GM19025 (cell line): ENCODE results near the gene EYA2.
"Not testable (repeated sequence)": the region's sequence is repeated elsewhere in the genome, so short reads cannot be mapped to it uniquely, and the experiment has no call there.

Source experiments
- ATAC-seq: cut with Tn5 transposase; IDR thresholded peaks from one replicate; pipeline ENCODE4 v1.9.1; 2021; ENCODE audit warnings: mild to moderate bottlenecking, low read depth, moderate library complexity; ENCODE audit not compliant: unreplicated experiment

The EYA2 gene

DNA sequence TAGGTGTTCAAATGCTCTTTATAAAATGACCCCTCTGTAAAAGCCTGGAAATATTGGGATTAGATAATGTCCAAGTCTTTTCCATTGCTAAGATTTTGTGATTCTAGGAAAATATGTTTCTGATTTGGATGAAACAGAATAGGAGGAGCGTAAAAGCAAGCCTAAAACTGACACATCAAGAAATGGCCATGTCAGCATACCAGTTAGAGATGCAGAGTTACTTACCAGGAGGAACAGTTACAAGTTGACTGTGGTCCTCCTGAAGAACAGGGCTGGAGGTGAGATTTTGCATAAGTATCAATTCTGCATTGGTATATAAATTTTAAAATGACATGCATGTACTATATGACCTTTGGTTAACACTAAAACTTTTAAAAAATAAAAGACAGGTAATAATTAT is 35.3 kb downstream of the EYA2 start:
- no peak for ATAC-seq

DNA sequence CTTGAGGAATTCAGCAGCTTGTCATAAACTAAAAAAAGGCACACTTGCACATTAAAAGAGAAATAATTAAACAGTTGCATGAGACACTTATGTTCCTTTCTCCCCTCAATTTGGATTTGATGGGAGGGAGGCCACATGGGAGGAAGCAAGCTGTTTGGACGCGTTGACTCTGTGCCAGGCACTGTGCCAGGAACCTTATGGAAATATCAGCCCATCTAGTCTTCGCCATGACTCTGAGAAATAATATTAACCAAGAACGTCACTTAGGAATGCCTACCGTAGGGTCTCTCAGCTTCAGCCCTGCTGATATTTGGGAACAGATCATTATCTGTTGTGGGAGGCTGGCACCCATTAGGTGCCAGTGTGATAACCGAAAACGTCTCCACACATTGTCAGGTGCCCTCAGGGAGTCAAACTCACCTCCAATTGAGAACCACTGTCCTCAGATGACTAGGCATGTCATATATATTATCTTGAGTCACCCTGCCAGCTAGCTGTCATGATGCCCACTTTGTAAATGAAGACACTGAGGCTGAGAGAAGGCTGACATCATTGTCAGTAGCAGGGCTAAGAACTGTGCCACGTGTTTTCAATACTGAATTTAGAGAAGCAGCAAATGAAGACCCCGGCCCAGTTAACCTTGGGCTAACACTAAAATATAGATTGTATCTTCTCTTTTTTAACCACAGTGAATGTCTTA is 36.1 kb downstream of the EYA2 start:
- ATAC-seq, result no peak

DNA sequence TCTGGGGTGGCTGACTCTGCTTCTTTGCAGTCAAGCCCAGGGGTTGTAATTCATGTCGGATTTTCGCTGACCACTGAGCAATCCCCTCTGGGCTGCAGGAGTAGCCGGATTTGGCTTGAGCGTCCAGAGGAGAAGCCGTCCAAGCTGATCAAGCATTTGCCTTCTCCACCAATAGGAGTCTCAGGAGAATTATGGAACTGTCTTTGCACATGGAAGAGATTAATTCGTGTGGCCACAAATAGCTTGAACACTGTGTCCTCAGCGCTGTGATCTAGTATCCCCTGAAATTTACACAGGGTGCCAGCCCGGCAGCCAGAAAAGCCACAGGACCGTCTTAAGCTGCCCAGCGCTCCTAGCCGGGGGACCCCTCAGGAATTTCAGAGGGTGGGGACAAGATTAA is 37.1 kb downstream of the EYA2 start:
- no peak for ATAC-seq

DNA sequence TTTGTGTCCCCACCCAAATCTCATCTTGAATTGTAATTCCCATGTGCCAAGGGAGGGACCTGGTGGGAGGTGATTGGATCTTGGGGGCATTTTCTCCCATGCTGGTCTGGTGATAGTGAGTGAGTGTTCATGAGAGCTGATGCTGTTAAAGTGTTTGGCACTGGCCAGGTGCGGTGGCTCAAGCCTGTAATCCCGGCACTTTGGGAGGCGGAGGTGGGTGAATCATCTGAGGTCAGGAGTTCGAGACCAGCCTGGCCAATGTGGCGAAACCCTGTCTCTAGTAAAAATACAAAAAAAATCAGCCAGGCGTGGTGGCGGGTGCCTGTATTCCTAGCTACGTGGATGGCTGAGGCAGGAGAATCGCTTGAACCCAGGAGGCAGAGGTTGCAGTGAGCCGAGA is 37.8 kb downstream of the EYA2 start:
- ATAC-seq, result not testable (repeated sequence)

DNA sequence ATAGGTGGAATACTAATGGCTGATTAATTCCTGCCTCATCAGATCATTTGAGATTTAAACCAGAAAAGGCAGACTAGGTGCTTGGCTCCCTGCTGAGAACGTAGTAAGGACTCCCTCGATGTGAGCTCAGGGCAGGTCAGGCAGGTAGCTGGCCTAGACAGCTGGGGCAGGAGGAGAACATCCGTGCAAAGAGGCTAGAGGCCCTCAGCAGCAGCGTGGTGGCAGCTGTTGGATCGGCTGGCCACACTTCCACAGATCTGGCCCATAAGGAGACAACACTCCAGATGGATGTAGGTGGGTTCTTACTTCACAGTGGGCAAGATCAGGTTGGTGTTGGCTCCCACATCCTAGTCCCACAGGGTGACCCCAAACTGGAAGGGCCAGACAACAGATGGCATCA is 38.5 kb downstream of the EYA2 start:
- ATAC-seq, result no peak

DNA sequence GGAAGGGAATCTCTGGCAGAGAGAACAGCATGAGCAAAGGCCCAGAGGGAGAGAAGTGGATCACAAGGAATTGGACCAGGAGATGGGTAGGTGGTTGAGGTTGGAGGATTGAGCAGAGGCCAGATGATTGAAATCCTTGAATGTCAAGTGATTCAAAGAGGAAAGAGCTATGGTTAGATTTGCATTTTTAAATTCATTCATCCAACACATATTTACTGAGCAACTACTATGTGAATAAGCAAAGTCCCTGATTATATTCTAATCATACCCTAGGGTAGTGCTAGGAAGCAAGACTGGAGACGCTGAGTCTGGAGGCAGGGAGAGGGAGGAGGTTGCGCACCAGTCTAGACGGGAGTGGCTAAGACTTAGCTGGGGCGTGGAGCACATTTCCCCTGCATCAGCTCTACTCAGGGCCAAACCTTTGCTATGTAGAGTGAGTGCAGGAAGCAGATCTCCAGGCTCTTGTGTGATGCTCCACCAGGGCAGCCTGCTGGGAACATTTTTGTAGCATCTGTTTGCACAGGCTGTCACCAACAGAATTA is 40.2 kb downstream of the EYA2 start:
- ATAC-seq, result no peak

DNA sequence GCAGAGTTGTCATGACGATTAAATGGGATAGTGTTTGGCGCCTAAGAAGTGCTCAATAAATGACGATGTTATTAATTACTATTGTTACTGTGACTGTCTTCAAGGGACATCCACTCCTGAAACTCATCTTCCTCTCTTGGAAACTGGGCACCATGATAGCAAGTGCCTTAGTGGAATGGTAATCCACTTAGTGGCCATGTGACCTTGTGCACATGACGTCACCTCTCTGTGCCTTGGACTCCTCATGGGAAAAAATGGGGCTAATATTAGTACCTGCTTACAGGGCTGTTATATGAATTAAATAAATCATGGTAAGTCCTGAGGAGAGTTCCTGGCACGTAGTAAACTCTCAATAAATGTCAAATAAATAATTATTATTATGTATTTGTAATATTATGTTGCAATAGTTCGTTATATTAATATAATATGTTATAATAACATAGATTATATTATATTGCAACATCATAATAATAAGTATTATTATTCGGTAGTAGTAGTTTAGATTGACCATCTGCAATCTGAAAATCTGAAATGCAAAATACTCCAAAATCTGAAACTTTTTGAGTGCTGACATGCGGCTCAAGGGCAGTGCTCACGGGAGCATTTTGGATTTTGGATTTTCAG is 40.9 kb downstream of the EYA2 start:
- no peak for ATAC-seq

DNA sequence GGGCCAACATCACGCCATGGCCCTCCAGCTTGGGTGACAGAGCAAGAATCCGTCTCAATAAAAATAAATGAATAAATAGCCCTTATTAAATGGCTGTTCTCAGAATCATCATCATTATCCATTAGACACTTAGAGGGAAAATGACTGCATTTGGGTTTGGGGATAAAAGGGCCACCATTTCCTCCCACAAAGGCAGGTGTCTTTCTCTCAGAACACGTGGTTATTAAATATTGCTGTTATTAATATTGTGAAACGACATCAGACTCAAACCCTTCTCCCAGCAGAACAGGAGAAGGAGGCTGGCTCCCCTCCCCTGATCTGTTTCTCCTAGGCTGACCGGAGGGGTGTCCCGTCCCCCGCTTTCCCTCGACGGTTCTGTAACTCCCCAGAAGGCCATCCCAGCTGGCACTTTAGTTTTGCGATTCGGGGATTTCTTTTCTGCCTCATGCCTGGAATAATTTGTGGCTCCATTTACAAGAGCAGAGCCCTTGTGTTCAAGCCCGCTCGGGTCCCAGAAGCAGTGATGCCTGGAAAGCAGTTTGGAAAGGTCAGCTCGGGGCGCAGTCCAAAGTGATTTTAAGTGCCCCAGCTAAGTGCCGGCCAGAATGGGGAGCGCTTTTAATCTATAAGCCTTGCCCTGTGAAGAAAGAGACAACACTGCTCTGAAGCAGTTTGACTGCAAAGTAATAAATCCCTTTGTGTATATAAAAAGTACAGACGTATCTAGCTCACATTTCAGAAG is 41.9 kb downstream of the EYA2 start:
- ATAC-seq, result no peak

DNA sequence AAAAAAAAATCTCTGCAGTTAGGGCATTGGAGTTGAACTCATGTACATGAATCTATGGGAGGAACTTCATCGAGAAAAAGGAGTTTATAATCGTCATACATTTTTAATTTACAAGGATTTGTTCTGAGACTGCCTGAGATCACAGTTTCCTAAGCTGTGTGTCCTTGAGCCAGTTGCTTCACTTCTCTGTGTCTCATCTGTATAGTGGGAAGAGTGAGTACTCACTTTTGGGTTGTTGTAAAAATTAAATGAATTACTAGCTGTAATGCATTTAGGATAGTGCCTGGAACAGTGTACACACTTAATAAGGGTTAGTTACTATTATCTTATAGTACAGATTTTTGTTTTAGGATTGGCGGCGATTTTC is 42.5 kb downstream of the EYA2 start:
- ATAC-seq, result no peak

DNA sequence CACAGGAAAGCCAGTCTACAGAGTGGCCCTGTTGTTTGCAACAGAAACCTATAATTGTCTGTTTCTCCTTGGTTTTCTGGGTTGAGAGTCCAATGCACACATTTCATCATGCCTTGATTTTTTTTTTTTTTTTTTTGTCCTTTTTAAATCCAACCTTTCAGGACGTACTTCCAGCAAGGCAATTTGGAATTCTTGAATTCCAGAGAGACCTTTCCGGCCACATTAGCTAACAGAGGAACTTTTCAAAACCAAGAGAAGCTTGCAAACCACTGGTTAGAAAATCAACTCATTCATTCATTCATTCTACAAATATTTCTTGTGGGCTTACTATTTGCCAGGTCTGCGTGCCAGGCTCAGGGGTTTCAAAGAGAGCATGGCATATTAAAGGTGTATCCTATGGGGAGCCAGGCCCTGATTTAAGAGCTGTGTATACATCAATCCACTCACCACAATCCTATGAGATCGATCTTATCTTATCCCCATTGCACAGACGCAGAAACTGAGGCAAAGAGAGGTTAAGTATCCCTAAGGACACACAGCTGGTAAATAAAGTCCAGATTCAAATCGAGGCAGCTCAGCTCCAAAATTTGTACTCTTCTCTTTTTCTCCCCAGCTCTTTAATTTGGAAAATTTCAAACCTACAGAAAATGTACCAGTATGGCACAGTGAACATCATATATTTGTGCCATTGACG is 43.0 kb downstream of the EYA2 start:
- no peak for ATAC-seq

DNA sequence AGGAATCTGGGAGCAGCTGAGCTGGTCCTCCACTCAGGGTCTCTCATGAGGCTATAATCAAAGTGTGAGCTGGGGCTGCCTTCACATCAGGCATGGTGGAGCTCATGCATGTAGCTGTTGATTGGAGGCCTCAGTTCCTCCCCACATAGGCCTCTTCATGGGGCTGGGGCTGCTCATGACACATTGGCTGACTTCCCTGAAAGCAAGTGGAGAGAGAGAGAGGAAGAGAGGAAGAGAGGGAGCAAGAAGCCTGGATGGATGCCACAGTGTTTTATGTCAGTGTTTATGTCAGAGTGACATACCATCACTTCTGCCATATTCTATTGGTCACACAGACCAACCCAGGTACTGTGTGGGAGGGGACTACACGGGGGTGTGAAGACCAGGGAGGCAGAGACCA is 43.8 kb downstream of the EYA2 start:
- ATAC-seq, result no peak

DNA sequence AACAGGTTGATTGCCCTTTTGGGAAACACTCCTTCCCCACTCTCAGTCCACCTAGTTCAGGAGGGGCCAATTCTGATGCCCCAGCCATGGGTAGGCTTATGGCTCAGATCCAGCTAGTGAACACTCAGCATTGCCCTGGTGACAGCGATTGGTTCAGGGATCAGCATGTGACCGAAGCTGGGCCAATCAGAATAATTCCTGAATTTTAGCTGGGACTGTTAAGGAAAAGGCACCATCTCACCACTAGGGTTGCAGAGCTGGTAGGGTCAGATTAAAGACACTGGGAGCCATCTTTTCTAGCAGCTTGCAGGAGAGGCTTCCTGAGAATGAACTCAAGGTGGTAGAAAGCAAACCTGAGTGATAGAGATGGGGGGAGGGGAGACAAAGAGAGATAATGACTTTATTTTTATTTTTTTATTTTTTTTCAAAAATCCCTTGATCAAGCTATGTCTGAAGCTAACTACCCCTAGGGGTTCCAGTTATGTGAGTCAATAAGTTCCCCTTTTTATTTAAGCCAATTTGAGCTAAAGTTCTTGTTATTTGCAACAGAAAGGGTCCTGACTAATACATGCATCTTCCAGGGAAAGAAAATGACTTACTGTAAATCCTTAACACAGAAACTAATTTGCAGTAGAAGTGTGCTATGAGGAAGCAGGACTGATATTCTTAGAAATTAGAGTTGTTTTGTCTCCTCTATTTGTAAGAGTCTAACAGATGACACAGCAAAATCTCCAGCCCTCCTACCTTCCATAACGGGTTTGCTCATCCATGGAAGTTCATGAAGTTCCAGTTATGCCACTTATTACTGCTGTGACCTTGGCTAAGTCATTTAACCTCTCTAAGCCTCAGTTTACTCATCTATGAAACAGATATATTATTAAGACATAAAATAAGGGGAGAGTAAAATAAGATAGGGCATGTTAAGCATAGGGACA is 44.7 kb downstream of the EYA2 start:
- ATAC-seq, result no peak

DNA sequence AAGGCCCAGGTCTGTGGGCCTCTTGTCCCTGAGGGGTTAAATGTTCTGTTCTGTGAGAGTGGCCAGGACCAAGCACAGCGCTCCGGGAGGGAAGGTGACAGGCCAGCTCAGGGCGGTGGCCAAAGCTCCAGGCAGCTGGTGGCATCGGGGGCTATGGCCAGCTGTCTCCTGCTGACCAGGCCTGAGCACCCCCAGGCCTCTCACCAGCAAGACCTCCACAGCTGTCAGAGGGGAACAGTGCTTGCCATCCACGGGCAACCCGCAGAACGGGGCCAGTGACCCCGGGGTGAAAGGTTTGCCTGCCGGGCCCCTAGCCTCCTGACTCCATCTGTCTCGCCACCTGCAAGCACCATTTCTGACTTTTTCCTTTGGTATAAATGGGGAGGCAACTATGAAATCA is 46.0 kb downstream of the EYA2 start:
- no peak for ATAC-seq

DNA sequence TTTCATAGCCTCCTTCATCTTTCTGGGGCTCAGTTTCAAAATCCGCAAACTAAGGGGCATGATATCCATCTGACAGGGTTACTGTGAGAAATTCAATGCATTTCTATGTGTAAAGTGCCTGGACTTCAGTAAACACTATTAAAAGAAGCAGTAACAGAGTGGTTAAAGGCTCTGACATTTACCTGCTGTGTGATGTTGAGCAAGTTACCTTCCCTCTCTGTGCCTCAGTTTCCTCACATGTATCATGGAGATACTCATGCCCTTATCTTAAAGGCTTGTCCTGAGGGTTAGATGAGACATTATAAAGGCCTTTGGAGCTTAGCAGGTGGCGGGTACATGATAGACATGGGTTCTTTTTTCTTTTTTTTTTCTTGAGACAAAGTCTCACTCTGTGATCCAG is 46.8 kb downstream of the EYA2 start:
- ATAC-seq, result no peak

DNA sequence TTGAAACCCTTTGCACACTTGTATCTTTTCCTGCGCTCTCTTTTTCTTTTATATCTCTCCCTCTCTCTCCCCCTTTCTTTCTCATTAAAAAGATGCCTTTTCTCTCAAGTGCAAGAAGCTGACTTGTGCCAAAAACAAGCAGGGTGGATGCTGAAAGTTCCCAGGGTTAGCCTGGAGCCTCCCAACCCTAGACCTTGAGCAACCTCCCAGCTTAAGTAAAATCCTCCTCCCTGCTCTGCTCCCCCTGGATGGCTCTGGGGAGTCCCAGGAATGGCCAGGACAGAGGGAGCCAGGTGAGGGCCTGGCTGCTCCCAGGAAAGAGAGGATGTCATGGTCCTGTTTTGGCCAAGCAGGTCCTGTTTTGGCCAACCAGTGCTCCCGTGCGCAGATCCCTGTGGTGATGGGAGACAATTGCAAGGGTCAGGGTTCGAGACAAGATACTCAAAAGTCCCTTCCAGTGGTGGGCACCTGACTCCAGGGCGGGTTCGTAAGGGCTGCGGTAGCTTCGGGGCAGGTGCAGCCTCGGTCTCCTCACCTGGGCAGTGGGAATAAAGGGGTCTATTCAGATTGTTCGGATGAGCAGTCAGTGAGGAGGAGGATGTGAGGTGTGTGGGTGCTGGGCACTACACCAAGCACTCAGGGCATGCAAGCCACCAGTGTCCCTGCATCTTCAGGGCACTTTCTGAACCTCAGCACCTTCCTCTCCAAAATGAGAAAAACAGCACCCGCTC is 49.4 kb downstream of the EYA2 start:
- no peak for ATAC-seq

DNA sequence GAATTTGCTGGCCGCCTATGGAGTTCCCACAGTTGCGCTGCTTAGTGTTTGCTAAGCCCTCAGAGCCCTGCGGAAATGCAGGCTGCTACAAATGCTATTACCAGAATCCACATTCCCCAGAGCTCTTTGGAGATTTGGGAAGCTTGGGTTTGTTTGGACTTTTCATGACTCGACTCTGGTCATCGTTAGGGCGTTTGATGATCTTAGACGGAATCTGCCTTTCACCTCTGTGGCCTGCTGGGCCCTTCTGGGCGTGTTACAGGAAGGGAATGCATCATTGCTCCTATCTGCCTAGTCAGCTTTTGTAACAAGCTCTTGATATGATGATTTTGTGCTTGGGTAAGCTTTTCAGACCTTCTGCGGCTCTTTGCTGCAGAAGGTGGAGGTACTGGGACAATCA is 50.8 kb downstream of the EYA2 start:
- ATAC-seq, result no peak

DNA sequence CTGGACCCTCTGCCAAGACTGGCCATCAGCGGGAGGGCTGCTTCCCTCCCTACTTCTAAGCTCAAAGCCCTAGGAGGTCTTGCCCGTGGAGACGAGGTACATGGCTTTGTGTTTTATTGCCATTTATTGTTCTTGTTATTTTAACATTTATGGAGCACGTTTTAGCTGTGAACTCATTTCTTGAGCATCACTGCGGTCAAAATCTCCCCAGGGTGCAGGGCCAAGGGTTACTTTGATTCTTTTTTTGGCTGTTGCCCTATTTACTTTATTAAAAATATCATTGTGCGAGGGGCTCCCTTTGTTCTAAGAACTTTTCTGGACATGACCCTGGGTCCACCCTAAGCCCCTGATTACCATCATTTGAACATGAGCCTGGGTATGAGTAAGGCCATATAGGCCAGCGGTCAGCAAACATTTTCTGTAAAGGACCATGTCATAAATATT is 51.6 kb downstream of the EYA2 start:
- ATAC-seq, result no peak

DNA sequence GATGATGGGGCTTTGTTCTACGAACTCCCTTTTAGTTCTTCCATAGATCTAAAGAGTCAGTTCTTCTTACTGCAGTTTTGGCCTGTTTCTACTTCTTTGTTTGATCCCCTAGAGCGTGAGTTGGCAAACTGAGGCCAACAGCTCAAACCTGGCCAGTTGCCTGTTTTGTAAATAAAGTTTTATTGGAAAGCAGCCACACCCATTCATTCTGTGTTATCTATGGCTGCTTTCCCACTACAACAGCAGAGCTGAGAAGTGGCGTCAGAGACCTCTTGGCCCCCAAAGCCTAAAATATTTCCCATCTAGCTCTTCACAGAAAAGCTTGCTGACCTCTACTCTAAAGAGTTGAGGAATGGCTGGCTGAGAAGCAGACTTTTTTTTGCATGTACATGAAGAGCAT is 52.2 kb downstream of the EYA2 start:
- no peak for ATAC-seq

DNA sequence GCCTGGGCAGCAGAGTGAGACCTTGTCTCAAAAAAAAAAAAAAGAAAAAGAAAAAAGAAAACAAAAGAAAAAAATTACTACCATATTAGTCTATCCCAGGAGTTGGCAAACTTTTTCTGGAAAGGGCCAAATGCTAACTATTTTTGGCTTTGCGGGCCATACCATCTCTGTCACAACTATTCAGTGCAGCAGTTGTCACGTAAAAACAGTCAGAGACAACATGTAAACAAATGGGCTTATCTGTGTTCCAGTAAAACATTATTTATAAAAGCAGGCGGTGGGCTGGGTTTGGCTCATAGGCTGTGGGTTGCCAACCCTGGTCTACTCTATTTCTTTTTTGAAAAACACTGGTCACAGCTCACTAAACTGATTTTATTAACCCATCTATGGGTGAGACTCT is 53.4 kb downstream of the EYA2 start:
- ATAC-seq, result no peak
